Heart left ventricle (tissue), 13 donors: ENCODE results near the gene CDH18.

ENCODE experiments used
- POLR2A ChIP-seq, 2 donors: fragments of 450-650 bp; IDR thresholded peaks; one replicate each; pipeline ENCODE4 v1.6.1; 2017; ENCODE audit warnings: antibody characterized with exemption in 2 of 2, mild to moderate bottlenecking in 2 of 2, moderate library complexity in 2 of 2
- TF ChIP-seq, protein P1 (sequence below), 12 donors: fragments of 200-600 bp; sonication (generic) in 4 of 12; IDR thresholded peaks; one replicate each; pipeline versions ENCODE4 v1.5.0 to v1.8.0; 2018 to 2022; ENCODE audit warnings: antibody characterized with exemption in 12 of 12, mild to moderate bottlenecking in 5 of 12
- donor health status: ischemic (EF 13 %, LVEDD 7.1; RV severe dilation, severe dysfunction).
- donor health status: DM: no; HTN: yes; CAD: no.
- donor health status: DM: no; HTN: no; CAD: no.
- donor health status: ischemic (EF 25% LVEDD 6.9; RV normal size, moderate dysfunction).
- donor health status: ischemic (EF 25% LVEDD 5.7; RV mildly dilated, moderate dysfunction).
- donor health status: ischemic (EF 35%, LVEDD 5.7; RV mildly dilated, moderate dysfunction).
- donor health status: nonischemic (EF 11% LVEDD 7.7; RV severe dilation, severe dysfunction).
- donor health status: DM: yes; HTN: yes; CAD: no.
- donor health status: PGD.
- donor health status: ischemic (EF 29% LVEDD 5.4; RV normal size, mild dysfunction).
- donor health status: nonischemic (EF 23%, LVEDD 6.1; RV moderate dilation, normal function).

DNA sequence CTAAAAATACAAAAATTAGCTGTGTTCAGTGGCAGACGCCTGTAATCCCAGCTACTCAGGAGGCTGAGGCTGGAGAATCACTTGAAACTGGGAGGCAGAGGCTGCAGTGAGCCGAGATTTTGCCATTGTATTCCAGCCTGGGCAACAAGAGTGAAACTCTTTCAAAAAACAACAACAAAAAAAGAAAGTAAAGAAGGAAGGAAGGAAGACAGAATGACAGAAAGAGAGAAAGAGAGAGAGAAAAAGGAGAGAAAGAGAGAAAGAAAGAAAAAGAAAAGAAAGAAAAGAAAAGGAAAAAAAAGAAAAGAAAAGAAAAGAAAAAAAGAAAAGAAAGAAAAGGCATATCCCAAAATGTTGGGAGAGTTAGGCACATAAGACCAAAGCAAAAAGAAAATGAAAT lies 278.6 kb downstream of the CDH18 start:
- TF ChIP-seq, protein P1, sequence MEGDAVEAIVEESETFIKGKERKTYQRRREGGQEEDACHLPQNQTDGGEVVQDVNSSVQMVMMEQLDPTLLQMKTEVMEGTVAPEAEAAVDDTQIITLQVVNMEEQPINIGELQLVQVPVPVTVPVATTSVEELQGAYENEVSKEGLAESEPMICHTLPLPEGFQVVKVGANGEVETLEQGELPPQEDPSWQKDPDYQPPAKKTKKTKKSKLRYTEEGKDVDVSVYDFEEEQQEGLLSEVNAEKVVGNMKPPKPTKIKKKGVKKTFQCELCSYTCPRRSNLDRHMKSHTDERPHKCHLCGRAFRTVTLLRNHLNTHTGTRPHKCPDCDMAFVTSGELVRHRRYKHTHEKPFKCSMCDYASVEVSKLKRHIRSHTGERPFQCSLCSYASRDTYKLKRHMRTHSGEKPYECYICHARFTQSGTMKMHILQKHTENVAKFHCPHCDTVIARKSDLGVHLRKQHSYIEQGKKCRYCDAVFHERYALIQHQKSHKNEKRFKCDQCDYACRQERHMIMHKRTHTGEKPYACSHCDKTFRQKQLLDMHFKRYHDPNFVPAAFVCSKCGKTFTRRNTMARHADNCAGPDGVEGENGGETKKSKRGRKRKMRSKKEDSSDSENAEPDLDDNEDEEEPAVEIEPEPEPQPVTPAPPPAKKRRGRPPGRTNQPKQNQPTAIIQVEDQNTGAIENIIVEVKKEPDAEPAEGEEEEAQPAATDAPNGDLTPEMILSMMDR (IDR thresholded peaks at IDR 0.05): no peak
- TF ChIP-seq POLR2A (IDR thresholded peaks at IDR 0.05): no peak
